Retina (tissue), 1 donor: ENCODE measurements around the gene LIG1.

Experiments
- DNase-seq: peaks from one replicate; pipeline ENCODE4 v3.0.0-alpha.2; 2016

LIG1 gene

DNA sequence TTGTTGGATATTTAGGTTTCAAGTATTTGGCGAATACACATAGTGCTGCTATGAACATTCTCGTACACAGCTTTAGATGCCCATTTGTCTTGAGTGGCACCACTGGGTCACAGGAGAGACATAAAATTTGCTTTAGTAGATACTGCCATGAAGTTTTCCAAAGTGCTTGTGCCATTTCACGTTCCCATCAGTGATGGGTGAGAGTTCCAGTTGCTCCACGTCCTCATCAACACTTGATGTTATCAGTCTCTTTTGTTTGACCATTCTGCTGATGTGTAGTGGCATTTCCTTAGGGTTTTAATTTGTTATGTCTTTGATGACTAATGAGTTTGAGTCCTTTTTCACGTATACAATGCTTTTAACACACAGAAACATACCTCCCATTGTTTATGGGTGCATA, 11.4 kb upstream of the LIG1 start:
- no peak for DNase-seq

DNA sequence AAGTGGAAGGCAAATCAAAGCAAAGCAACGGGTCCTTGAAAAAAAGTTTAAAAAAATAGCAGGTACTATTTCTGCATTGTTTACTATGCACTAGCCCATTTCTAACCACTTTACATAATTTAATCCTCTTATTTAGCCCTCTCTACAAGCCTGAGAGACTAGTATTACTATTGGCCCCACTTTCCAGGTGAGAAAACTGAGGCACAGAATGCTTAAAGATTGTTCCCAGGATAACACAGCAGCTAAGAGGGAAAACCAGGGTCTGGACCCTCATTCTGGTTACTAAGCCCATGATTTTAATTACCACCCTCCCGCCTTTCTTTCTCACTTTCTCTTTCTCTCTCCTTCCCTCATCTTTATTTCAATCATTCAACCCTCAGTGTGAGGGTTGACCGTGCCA, 6.1 kb upstream of the LIG1 start:
- DNase-seq = no peak

DNA sequence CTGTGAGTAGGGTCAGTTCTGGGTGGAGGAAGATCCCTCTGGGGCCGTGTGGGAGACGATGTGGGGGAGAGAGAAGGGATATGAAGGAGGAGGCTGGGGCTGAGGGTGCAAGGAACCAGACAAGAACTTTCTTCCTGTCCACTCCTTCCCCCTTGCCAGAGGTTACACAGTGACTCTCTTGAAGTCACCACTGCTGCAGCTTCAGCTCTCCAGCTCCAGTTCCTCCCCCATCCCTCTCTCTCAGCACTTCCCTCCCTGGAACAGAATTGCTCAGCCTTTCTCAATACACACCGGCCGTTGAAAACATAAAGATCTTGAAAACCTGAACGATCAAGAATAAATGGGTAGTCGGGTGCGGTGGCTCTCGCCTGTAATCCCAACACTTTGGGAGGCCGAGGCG, 5.4 kb upstream of the LIG1 start:
- DNase-seq = no peak

DNA sequence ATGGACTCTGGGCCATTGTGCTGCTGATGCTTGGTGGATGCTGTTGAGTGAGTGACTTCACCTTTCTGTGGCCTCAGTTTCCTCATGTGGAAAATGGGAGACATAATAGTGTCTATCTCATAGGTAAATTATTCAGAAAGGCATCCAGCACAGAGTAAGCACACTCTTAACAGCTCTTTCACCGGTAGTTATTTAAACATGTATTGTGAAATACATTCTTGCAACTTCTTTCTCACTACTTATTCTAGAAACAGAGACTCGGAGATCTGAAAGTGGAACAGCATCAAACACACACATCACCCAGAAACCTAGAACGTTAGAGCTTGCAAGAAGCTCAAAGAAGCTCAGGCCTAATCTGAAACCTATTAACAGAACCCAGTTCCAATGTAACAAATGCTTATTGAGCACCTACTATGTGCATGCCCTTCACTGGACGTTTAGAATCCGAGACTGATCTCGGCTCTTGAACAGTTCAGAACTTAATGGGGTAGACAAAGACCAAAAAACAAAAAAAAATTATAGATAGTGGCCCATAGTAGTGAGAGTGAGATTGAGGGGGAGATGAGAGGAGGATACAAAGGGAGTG, 4.4 kb upstream of the LIG1 start:
- DNase-seq = no peak

DNA sequence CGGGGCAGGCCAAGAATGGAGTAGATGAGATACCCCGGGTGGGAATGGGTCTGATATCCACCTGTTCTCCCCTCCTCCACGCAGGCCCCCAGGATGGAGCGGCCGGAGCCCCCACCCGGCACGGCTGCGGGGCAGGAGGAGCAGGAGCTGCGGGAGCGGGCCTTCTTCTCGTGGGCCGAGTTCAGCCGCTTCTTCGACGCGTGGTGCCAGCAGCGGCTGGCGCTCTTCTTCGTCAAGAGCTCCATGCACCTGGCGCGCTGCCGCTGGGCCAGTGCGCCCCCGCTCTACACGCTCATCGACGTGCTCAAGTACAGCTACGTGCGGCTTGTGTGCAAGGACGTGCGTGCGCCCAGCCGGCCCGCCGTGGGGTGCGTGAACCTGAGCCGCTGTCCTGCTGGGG, 1.6 kb upstream of the LIG1 start:
- DNase-seq = no peak

DNA sequence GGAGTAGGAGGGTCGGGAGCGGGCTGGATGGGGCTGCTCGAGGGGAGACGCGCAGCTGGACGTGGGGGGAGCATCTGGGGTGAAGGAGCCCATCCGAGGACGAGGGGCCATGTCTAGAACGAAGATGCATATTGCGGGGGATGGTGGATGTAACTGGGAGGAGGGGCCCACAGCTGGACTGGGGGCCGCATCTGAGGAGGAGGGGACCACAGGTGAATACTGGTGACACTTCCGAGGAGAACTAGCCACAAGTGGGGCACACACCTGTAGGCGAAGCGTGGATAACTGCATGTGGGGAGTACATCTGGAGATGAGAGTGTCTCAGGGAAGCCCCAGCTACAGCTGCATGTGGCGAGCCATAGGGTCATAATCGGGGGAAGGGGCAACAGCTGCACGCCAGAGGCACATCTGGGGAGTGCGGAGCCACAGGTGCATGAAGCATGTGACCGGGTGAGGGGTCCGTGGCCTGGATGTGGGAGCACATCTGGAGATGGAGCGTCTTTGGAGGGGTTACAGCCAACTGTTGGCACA, 738 bp upstream of the LIG1 start:
- DNase-seq = peak; percentile 20

DNA sequence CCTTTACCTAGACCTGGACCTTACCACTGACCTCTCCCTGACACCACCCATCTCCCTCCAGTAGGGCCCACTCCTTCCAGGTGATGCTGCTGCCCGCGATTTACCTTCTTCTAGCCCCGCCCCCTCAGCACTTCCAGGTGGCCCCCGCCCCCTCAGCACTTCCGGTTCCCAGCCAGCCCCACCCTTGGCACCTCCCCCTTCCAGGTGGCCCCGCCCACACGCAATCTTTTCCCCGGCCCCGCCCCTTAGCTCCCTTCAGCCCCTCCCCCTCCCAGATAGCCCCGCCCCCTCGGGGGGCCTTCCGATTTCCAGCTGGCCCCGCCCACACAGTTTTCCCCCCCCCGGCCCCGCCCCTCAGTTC, 586 bp downstream of the LIG1 start:
- DNase-seq = no peak

DNA sequence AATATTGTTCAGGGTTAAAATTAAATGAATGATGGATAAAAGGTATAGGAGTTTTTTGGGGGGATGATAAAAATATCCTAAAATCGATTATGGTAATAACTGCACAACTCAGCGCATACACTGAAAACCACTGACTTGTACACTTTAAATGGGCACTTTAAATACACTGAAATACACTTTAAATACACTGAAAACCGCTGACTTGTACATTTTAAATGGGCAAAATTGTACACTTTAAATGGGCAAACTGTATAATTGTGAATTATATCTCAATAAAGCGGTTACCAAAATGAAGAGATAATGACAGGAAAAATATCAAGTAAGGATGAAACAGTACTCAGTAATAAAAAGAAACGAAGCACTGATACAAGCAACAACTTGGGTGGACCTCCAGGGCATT, 1.5 kb downstream of the LIG1 start:
- DNase-seq = no peak

DNA sequence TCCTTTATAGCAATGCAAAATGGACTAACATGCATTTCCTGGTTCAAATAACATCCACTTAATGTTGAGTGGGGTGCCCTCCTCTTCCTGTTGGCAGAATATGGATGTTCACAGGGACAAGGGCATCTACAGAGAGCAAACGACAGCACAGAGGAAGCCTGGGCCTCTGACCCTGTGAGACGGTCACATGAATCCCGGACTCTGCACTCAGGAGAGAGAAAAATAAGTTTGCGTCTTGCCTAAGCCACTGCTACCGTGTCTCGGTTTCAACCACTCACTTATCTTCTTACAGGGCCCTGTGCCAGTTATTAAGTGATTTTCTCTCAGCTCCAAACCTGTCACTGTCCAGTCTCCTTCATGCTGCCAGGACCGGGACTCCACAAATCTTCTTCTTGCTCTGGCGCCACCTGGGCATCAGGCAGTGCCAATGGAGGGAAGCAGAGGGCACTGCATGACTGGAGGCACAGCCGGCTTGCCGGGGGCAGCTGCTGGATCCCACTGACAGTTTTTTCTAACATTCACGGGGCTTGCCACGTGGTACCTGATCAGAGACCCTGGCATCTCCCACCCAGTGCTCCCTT, 11.8 kb downstream of the LIG1 start:
- DNase-seq = no peak

DNA sequence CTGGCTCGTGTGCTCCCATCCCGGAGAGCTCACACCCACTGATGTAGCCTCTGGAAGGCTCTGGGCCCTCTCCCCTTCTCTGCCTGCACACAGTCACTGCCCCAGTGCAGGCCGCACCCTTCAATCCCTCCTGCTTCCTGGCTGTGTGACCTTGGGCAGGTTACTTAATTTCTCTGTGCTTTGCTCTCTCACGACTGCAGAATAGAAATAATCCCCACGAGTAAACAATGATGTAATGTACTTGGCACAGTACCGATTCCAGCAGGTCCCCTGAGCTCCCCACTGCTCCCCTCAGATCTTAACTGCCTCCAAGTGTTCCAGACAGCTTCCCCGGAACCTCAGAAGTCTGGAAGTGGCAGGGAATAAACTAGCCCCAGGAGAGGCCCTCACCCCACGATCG, 16.1 kb downstream of the LIG1 start:
- no peak for DNase-seq

DNA sequence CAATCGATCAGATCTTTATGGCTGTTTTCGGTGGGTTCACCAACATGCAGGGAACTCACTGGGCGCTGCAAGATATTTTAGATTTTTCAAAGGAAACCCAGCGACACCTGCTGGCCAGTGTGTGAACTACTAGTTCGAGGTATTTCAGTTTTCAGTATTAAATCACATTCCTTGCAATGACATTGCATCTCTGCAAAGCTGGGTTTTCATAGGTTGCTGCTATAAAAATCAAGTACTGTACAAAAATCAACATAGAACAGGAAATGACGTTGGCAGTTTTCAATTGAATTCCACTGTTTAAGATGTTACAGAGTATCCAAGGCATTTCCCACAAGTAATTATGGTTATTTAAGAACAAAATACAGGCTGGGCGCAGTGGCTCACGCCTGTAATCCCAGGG, 17.6 kb downstream of the LIG1 start:
- peak; percentile 83 for DNase-seq

DNA sequence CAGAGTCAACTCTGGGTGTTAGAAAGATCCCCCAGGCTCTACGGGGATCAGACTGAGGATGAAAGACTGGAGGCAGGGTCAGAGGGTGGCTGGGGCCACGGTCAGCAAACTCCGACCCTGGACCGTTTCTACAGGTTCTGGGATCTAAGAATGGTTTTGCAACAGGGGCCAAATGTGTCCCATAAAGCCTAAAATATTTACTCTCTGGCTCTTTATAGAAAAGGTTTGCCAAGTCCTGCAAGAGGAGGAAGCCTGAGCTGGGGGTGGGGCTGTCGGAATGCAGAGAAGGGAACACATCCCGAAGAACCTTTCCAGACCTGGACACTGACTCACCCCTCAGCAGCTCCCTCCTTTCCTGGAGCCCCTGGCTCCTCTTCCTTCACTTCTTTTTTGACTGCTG, 20.7 kb downstream of the LIG1 start:
- no peak for DNase-seq

DNA sequence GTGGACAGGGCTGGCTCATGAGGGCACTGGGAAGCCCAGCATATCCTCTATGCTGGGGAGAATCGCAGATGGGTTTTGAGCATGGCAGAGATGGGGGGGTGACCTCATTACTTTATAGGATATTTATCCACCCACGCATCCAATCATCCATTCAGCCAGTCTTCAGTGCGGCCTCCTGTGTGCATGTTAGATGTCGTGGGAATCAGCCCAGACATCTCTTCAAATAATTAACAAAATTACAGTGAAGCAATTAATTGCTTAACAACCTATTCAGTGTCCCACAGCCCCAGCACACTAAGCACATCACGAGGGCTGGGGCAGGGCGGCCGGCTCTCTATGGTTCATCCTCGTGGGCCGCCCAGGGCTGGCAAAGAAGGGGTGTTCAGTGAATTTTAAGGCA, 21.6 kb downstream of the LIG1 start:
- no peak for DNase-seq

DNA sequence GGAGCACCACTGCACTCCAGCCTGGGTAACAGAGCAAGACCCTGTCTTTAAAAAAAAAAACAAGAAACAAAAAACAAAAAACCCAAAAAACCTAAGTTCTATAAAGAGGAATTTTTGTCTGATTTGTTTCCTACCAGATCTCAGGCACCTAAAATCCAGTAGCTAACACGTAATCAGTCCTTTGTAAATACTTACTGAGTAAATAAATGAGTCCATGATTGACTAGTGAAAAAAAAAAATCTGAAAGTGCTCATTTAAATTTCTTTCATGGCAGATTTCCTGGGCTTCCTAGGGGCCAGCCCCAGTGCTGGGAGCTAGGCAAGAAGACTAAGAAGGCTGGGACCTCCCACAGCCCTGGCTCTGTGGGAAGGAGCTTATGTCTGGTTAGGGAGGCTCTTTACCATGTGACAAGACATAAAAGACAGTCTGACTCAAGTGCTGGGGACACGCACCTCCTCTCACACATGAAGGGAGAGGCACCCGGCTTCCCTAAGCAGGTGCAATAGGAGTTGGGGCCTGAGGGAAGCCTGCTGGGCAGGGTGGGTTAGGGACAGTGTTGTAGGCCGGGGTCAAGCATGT, 22.5 kb downstream of the LIG1 start:
- no peak for DNase-seq

DNA sequence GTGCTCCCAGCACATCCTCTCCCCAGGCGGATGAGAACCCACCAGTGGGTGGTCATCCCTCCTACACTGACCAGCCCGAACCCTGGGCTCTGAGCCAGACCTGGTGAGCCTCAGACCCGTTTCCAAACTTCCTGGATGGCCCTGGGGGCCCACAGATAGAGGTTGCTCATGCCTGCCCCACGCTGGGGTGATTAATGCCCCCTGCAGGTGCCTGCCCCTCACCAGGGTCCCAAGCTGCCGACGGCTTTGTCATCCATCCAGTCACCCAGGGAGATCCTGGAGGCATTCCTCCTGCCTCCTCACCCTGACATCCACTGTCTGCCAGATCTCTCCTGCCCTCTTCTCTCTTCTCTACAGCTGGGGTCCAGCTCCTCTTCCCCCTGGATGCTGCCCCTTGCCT, 31.1 kb downstream of the LIG1 start:
- no peak for DNase-seq

DNA sequence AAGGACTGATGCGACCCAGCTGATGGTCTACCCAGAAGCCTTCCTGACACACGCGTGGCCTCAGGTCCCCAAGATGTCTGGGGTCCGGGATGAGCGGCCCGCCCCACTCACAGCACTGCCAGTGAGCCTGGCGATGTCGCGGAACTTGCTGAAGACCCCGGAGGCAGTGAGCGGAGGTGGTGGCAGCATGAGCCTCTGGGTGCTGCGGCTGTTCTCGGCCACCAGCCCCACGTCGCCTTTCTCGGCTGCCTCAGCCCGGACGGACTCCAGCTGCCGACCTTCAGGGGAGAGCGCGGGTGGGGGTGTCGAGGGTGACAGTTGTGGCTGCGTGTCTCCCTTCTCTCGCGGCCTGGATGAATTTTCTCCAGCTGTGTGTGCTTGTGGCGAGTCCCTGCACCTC, 32.7 kb downstream of the LIG1 start:
- no peak for DNase-seq

DNA sequence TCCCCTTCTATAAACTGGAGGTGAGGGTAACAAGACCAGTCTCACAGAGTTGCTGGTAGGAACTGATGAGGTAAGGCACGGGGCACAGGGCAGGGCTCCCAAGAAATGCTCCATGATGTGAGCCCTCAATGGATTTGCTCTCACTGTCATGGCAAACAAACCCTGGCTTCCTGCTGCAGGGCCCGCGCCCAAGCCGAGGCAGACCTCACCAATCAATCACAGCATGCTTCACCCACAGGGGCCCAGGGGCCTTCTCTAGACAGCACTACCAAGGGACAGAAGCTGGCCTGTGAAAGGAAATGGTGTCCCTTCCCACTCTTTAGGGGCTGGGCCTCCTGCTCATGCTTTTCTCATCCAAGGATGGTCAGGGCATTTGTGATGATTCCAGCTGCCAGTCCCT, 33.6 kb downstream of the LIG1 start:
- no peak for DNase-seq

DNA sequence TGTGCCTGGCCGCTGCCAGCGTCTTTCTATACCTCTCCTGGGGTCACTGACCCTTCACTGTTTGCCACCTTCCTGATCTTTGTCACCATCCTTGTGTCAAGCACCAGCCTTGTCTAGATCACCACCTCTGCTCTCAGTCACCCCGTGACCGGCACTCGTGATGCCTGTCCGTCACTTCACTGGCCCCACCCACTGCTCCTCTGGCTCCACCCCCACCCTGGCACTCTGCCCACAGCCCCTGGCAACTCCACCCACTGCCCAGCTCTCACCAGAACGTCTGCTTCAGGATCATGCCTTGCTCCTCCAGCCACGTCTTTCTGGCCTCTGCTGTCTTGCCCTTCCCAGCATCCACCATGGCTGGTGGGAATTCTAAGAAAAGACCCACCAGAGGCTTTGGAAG, 34.7 kb downstream of the LIG1 start:
- DNase-seq = no peak

DNA sequence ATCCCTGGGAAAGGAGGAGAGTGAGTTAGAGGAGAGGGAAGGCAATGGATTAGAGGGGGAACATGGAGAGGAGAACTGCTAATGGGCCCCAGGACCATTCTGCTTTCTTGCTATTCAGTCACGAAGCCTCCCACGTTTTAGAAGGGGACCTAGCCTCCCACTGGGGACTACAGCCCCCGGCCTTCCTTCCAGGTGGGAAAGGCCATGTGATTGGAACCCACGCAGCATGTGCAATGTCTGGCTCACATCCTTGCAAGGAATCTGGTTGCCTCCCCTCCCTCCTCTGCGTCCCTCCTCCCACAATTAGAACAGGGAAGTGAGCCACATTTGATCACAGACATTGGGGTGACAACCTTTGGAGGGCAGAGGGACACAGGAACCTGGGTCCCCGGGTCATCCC, 37.0 kb downstream of the LIG1 start:
- DNase-seq = no peak

DNA sequence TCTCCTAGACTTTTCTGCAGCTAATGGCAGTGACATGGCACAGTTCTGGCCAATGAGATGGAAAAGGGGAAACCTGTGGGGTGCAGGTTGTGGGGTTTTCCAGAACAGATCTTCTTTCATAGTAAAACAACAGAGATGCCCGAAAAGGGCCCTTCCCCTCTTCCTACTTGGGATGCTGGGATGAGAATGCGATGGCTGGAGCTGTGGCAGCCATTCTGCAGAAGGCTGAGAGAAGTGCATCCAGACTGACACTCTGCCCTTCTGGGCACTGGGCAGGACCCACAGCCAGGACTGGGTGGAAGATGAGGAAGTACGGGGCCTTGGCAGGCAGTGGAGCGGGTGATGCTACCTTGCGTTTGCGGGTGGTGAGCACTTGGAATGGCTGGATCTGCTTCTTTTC, 42.6 kb downstream of the LIG1 start:
- DNase-seq = no peak

DNA sequence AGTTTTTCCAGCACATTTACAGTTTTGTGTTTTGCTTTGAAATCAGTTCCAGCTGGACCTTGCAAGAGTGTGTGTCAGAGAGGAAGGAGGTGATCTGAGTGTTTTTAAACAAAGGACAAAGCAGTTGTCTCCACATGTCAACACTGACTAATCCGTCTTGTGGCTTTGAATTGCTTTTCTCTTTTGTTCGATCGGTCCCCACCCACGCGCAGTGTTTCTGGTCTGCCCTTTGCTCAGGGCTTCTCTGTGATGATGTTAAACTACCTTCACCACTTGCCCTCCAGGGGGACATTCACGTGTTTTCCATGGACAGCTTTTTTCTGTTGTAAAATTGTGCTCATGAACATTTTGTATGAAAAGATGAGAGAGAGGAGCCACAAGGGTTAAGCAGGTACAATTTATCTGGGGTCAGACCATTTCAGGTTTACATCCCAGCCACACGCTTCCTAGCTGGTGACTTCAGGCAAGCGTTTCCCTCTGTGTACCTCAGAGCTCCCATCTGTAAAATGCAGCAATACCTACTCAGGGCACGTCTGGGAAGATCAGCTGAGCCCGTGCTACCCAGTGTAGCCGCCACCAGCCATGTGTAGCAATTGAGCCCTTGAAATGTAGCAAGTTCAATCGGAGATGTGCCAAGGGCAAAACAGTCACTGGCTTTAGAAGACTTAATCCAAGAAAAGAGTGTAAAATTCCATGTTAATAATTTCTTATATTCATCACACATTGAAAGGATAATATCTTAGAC, 46.1 kb downstream of the LIG1 start:
- no peak for DNase-seq

DNA sequence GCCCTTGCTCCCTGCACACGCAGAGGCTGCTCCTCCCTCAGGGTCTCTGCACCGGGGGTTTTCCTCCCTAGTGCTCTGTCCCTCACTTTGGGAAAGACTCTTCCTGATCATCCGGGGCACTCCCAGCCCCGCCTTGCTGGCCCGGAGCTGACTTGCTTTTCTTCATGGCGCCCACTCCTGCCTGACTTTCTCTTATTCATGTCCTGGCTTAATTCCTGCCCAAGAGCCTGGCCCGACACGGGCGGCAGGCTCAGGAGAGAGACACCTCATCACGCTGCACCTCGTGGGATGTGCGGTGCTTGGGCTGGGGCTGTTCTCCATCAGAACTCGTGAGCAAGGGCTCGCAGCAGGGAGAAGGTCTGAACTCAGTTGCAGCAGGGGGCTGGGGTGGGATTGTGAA, 47.7 kb downstream of the LIG1 start:
- no peak for DNase-seq

DNA sequence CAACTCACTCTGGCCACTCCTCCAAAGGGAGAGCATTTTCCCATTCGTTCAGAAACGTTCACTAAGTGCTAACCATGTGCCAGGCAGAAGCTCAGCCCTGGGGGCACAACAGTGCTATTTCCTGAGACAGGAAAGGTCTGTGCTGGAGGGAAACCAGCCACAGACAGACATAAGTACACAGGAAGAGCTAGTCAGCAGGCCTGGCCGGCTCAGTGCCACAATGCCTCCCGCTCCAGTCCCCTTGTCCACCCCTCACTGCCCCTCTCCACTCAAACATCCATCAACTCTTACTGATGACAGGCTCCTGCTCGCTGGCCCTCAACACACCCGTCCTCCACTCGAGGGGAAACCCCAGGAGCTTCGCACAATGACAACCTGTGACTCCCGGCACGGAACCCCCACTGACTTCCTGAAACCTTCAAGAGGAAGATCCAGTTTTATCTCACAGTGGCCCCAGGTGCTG, 48.2 kb downstream of the LIG1 start:
- no peak for DNase-seq

DNA sequence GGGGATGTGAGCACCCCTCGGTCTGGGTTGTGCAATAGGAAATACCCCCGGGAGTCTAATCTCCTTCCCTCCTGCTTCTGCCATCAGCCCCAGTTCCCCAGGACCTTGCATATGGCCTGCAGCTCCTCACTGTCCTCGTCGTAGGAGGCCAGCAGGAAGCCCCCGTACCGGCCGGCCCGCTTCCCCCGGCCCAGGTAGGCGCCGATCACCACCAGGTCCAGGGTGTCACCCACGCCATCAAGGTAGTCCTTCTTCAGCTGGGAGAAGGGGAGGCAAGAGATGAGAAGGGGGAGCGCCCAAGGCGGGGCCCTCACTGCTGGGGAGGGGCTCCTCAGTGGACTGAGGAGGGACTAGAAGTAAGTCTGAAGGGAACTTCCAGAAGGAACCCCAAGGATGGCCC, 49.1 kb downstream of the LIG1 start:
- no peak for DNase-seq
